ENCODE measurements around the gene USP44. TPM values are rescaled to one million over a fixed set of nuclear protein-coding genes. Genes with fewer than 3 reads are reported as not detected.

Gene USP44
- total RNA-seq, 1 donor from 2014 or later: 0.31 TPM

DNA sequence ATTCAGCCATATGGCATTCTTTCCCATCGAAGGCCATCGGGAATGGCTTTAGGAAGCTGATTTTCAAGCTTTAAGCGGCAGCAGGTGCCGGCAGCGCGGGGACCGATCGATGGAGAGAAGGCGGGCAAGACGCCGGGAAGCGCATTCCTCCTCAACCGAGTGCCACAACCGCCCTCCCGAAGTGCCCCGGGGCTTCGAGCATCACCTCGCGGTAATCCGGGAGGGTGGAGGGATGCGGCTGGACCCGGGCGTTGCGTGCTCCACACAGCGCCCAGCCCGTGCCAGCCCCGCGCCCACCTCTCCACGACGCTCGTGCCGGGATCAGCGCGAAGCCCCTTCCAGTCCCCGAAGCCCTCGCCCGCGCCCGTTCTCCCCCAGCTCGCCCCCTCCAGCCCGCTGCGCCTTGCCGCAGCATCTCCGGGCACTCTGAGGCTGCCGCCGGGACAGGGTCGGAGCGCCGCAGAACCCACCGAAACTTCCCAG lies 3.2 kb downstream of the USP44 start:
- DNase-seq: no peak

GRCh38 chr12:95547522-95548055 lies 3.7 kb downstream of the USP44 start:
- peak; percentile 45 for DNase-seq

DNA sequence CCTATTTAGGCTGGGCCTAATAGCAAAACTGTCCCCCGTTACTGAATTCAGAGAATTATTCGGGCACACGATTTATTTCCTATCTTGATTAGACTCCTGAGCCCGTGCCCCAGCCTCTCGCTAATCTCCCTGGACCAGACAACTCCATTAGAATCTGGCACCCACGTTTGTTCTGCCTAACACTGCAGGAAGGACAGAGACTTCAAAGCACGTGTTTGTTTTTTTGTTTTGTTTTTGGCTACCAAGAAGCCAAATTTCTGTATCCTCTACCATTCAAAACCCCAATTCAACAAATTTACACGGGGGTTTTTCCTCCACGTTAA lies 4.8 kb downstream of the USP44 start:
- no peak for DNase-seq

GRCh38 chr12:95545731-95546490 lies 5.4 kb downstream of the USP44 start:
- DNase-seq: no peak

DNA sequence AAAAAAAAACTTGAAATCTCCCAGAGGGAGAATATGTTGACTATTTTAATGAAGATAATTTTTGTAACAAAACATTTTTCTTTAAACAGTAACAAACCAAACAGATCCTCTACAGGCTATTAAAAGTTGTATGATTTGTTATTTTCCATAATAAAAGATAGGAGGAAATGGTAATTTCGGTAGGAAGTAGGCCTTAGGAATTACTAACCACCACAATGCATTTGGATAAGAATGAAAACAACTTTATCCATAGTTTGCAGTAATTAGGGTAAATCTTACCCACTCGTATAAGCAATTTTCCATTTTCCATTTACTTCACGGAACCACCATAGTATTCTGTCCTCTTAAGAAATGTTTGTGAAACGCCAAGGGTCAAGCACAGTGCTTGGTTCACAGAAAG lies 6.0 kb downstream of the USP44 start:
- no peak for DNase-seq

DNA sequence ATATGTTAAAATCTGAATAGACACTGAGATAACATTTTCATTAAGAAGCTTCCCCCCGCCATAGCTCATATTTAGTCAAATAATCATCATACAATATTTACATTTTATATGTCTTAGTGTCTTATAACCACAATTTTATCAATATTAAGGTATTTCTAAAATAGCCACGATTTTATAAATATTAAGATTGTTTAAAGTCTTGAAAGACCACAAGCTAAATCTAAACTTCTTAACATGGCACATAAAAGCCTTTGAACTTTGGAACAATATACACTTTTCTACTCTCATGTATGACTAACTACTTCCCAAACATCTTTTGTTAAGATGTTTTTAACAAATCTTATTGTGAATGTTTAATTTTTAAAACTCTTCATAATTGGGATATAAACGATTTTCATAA lies 6.5 kb downstream of the USP44 start:
- no peak for DNase-seq

DNA sequence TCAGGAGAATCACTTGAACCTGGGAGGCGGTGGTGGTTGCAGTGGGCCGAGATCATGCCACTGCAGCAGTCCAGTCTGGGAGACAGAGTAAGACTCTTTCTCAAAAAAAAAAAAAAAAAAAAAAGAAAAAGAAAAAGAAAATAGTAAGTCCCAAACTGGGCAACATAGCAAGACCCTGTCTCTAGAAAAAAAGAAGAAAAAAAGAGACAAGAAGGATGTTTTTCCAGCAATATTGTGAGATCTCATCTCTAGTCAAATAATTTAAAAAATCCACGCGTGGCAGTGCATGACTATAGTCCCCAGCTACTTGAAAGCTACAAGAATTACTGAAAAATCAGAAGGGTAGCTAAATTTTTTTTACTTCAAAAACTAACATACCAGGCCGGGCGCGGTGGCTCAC lies 8.0 kb downstream of the USP44 start:
- DNase-seq: no peak

DNA sequence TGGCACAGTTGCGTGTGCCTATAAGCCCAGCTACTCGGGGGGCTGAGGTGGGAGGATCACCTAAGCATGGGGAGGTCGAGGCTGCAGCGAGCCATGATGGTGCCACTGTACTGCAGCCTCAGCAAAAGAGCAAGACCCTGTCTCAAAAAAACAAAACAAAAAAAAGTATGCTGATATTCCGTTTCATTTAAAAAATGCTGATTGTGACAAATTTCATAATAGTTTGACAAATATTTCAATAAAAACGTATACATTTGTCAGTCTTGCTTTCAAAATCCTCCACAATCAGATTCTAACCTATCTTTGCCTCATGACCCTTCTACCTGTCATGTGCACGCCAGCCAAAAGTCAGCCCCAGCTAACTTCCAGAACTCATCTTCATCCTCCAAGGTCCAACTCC lies 9.8 kb downstream of the USP44 start:
- no peak for DNase-seq

GRCh38 chr12:95538656-95539055 lies 12.6 kb downstream of the USP44 start:
- DNase-seq: no peak

- DNase-seq: no peak
Measured at GRCh38 chr12:95538006-95538405, 13.3 kb downstream of the USP44 start.

DNA sequence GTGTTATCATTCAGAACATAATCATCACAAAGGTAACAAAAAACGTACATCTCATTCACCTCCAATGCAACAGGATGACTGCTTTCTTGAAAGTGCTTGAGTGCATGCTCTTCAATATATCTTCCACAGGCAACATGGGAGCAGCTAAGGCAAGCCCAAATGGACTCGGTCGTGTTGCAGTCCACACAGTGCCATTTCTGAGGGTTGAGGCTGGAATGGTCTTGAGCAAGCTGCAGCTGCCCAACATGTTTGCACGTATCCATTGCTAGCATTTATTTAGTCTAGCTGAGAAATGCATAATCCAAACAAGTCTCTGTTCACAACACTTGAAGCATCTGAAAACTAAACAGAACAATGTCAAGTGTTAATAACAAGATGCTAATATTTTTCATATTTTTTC lies 17.3 kb downstream of the USP44 start:
- DNase-seq: no peak

- no peak for DNase-seq
Measured at GRCh38 chr12:95532851-95533250, 18.4 kb downstream of the USP44 start.

DNA sequence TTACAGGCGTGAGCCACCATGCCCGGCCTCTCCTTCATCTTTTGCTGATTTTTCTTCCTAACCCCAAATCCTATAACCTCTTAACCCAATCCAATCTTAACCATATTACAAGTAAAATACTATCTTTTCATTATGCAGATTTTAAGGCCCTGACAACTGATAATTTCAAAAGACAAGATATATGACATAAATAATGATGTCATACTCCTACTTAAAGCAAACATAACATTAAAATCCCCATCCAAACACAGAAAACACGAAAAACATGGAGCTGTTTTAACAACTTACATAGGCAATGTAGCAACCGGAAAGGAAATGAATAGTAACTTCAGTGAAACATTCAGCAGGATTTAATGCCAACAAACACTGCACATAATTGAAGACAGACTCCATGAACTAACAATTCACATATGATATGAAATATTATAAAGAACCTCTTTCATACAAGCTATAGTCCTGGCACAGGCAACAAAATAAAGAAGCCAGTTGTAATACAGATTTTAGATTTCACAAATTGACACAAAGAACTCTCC lies 21.5 kb downstream of the USP44 start:
- peak; percentile 48 for DNase-seq

- no peak for DNase-seq
Measured at GRCh38 chr12:95528431-95528830, 22.8 kb downstream of the USP44 start.

GRCh38 chr12:95522692-95523091 lies 28.6 kb downstream of the USP44 start:
- no peak for DNase-seq

DNA sequence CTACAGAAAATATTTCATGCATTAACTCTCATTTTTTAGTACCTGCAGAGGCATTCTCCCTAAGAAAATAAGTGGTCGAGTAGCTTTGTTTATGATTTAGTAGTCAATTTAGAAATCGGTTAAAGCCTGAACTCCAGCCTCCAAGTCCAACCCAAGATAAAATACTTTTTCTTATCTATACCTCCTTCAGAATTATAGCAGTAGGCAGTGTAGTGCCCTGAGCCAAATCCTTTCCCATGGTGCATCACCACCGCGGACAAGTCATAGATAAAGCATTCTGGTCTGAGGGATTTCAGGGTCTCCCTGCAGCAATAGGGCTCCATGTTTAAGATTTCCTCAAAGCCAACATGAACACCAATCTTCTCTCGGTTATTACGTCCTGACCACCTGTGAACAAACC lies 30.5 kb downstream of the USP44 start:
- DNase-seq: no peak

DNA sequence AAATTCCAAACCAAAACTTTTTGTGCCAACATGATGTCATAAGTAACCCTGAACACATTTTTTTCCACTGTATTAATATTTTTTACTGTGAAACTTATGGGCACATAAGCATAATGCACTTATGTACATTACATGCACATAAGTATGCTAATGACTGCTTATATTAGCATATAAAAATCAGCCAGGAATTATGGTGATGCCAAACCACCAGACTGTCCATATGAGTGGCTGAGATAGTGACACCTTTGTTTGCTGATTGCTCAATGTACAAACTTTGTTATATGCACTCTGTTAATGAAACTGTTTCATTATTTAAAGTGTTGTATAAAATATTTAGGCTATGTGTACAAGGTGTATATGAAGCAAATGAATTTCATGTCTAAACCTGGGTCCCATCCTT lies 32.3 kb downstream of the USP44 start:
- no peak for DNase-seq

- no peak for DNase-seq
Measured at GRCh38 chr12:95517246-95517645, 34.0 kb downstream of the USP44 start.

- DNase-seq: no peak
Measured at GRCh38 chr12:95516757-95517156, 34.5 kb downstream of the USP44 start.

DNA sequence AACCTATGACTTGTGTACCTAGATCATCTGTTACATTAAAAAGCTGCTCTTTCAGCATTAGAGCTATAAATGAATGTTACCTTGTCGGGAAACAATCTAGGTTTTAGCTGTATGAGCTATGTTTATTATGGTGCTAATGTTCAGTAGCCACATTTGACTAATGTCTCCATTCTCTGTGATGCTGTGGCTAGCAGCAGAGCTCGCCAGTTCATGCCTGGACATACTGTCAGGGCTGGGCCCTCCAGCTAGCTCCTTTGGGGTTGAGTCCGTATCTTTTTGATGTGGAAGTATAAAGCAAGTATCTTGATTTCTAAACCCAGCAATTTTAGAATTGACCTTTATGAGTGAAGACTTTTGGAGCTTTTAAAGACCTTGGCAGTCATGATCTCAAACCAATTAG lies 36.1 kb downstream of the USP44 start:
- no peak for DNase-seq

GRCh38 chr12:95513599-95513998 lies 37.7 kb downstream of the USP44 start:
- DNase-seq: no peak

DNA sequence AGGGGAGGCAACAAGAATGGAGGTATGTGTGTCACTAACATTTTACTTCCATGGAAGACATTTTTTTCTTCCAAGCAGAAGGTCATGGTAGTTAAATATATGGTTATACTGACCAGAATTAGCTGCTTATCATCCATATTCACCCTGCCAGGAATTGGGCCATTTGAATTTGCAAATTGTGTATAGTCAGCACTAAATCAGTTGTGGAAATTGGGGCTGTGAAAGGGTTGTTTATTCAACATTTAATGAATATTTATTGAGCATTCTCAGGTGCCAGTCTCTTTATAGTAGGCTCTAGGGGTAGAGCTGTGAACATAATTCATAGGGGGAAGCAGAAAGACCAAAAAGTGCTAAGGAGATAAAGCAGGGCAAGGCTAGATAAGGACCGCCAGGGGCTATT lies 39.3 kb downstream of the USP44 start:
- no peak for DNase-seq

- no peak for DNase-seq
Measured at GRCh38 chr12:95509300-95509699, 42.0 kb downstream of the USP44 start.

Data from tongue (tissue), 2 donors.